Measurements from ENCODE around the gene TGIF1.
A peak's percentile ranks its signal among the peaks of the same experiment; 100 is the strongest.

TGIF1 gene

GRCh38 chr18:3426074-3426473 lies 23.9 kb upstream of the TGIF1 start:
- in situ Hi-C loops (cut with MboI; ENCODE audit: low pct_unique_long_range_greater_than_20kb, low sequenced_read_pairs): no loop called here
- no peak for DNase-seq

GRCh38 chr18:3427944-3428343 lies 22.0 kb upstream of the TGIF1 start:
- no peak for DNase-seq
- in situ Hi-C loops (cut with MboI; ENCODE audit: low pct_unique_long_range_greater_than_20kb, low sequenced_read_pairs): no loop called here

- DNase-seq: no peak
- in situ Hi-C loops (cut with MboI; ENCODE audit: low pct_unique_long_range_greater_than_20kb, low sequenced_read_pairs): no loop called here
These were observed 20.9 kb upstream of the TGIF1 start for GRCh38 chr18:3429121-3429520.

GRCh38 chr18:3434685-3435084 lies 15.3 kb upstream of the TGIF1 start:
- DNase-seq: no peak
- in situ Hi-C loops (cut with MboI; ENCODE audit: low pct_unique_long_range_greater_than_20kb, low sequenced_read_pairs): no loop called here

- in situ Hi-C loops (cut with MboI; ENCODE audit: low pct_unique_long_range_greater_than_20kb, low sequenced_read_pairs): no loop called here
- DNase-seq: no peak
These were observed 9.6 kb upstream of the TGIF1 start for GRCh38 chr18:3440341-3440740.

- DNase-seq: peak; percentile 56
- in situ Hi-C loops (cut with MboI; ENCODE audit: low pct_unique_long_range_greater_than_20kb, low sequenced_read_pairs): no loop called here
These were observed 8.7 kb upstream of the TGIF1 start for GRCh38 chr18:3441290-3441689.

- in situ Hi-C loops (cut with MboI; ENCODE audit: low pct_unique_long_range_greater_than_20kb, low sequenced_read_pairs): no loop called here
- no peak for DNase-seq
These were observed 7.1 kb upstream of the TGIF1 start for GRCh38 chr18:3442919-3443318.

GRCh38 chr18:3444296-3444695 lies 5.7 kb upstream of the TGIF1 start:
- in situ Hi-C loops (cut with MboI; ENCODE audit: low pct_unique_long_range_greater_than_20kb, low sequenced_read_pairs): no loop called here
- no peak for DNase-seq

- no peak for DNase-seq
- in situ Hi-C loops (cut with MboI; ENCODE audit: low pct_unique_long_range_greater_than_20kb, low sequenced_read_pairs): no loop called here
These were observed 5.0 kb upstream of the TGIF1 start for GRCh38 chr18:3444954-3445353.

GRCh38 chr18:3447068-3447894 lies 2.7 kb upstream of the TGIF1 start:
- in situ Hi-C loops (cut with MboI; ENCODE audit: low pct_unique_long_range_greater_than_20kb, low sequenced_read_pairs): no loop called here
- peak; percentile 75 for DNase-seq

GRCh38 chr18:3447895-3448837 lies 1.8 kb upstream of the TGIF1 start:
- in situ Hi-C loops (cut with MboI; ENCODE audit: low pct_unique_long_range_greater_than_20kb, low sequenced_read_pairs): no loop called here
- DNase-seq: peak; percentile 99

GRCh38 chr18:3448838-3449511 lies 997 bp upstream of the TGIF1 start:
- in situ Hi-C loops (cut with MboI; ENCODE audit: low pct_unique_long_range_greater_than_20kb, low sequenced_read_pairs): no loop called here
- DNase-seq: peak; percentile 87

- in situ Hi-C loops (cut with MboI; ENCODE audit: low pct_unique_long_range_greater_than_20kb, low sequenced_read_pairs): no loop called here
- no peak for DNase-seq
These were observed 410 bp upstream of the TGIF1 start for GRCh38 chr18:3449512-3450011.

GRCh38 chr18:3450799-3451182 lies 819 bp downstream of the TGIF1 start:
- in situ Hi-C loops (cut with MboI; ENCODE audit: low pct_unique_long_range_greater_than_20kb, low sequenced_read_pairs): no loop called here
- no peak for DNase-seq

- DNase-seq: peak; percentile 86
- in situ Hi-C loops (cut with MboI; ENCODE audit: low pct_unique_long_range_greater_than_20kb, low sequenced_read_pairs): no loop called here
These were observed 1.4 kb downstream of the TGIF1 start for GRCh38 chr18:3451183-3451988.

GRCh38 chr18:3451989-3452749 lies 2.2 kb downstream of the TGIF1 start:
- peak; percentile 59 for DNase-seq
- in situ Hi-C loops (cut with MboI; ENCODE audit: low pct_unique_long_range_greater_than_20kb, low sequenced_read_pairs): no loop called here

GRCh38 chr18:3452750-3453539 lies 3.0 kb downstream of the TGIF1 start:
- in situ Hi-C loops (cut with MboI; ENCODE audit: low pct_unique_long_range_greater_than_20kb, low sequenced_read_pairs): no loop called here
- DNase-seq: no peak

All from KBM-7 (cell line).